OCI-M1 (cell line): ENCODE results near the gene CYP3A4.
"Not testable (repeated sequence)": the region's sequence is repeated elsewhere in the genome, so short reads cannot be mapped to it uniquely, and the experiment has no call there.

Experiments
- DNase-seq: peaks from one replicate; lab custom pipeline; 2025; lab: John Stamatoyannopoulos, UW

The CYP3A4 gene

GRCh38 chr7:99752356-99752755, 31.6 kb downstream of the CYP3A4 start:
- no peak for DNase-seq

GRCh38 chr7:99751322-99752052, 32.5 kb downstream of the CYP3A4 start:
- not testable (repeated sequence) for DNase-seq

GRCh38 chr7:99748846-99749579, 35.0 kb downstream of the CYP3A4 start:
- no peak for DNase-seq

GRCh38 chr7:99746915-99747314, 37.1 kb downstream of the CYP3A4 start:
- DNase-seq = not testable (repeated sequence)

GRCh38 chr7:99745395-99745794, 38.6 kb downstream of the CYP3A4 start:
- DNase-seq = not testable (repeated sequence)

GRCh38 chr7:99742737-99743394, 41.1 kb downstream of the CYP3A4 start:
- no peak for DNase-seq

GRCh38 chr7:99741441-99741795, 42.6 kb downstream of the CYP3A4 start:
- DNase-seq = no peak

GRCh38 chr7:99740573-99741440, 43.2 kb downstream of the CYP3A4 start:
- peak; percentile 49 for DNase-seq

GRCh38 chr7:99739699-99740572, 44.0 kb downstream of the CYP3A4 start:
- no peak for DNase-seq

GRCh38 chr7:99737726-99738125, 46.3 kb downstream of the CYP3A4 start:
- DNase-seq = no peak

- not testable (repeated sequence) for DNase-seq
Measured at GRCh38 chr7:99736667-99737066, 47.3 kb downstream of the CYP3A4 start.

- no peak for DNase-seq
Measured at GRCh38 chr7:99734987-99735386, 49.0 kb downstream of the CYP3A4 start, which contains the start of gene CYP3A7. TSS of gene CYP3A7 (minus strand) at chr7:99735196. CDS start at chr7:99735093, 103 bp downstream.

GRCh38 chr7:99733448-99733847, 50.5 kb downstream of the CYP3A4 start:
- peak; percentile 67 for DNase-seq

GRCh38 chr7:99733003-99733402, 51.0 kb downstream of the CYP3A4 start:
- DNase-seq = no peak

- no peak for DNase-seq
Measured at GRCh38 chr7:99731638-99732374, 52.2 kb downstream of the CYP3A4 start.

- DNase-seq = no peak
Measured at GRCh38 chr7:99730992-99731391, 53.0 kb downstream of the CYP3A4 start.

- peak; percentile 56 for DNase-seq
Measured at GRCh38 chr7:99730238-99730810, 53.7 kb downstream of the CYP3A4 start.

GRCh38 chr7:99729486-99730237, 54.3 kb downstream of the CYP3A4 start:
- peak; percentile 53 for DNase-seq

- DNase-seq = no peak
Measured at GRCh38 chr7:99728615-99729014, 55.4 kb downstream of the CYP3A4 start.
